ENCODE data around the gene HTR2C.
"Not testable (repeated sequence)": the region's sequence is repeated elsewhere in the genome, so short reads cannot be mapped to it uniquely, and the experiment has no call there.

HTR2C gene

GRCh38 chrX:114611018-114611619 lies 27.2 kb downstream of the HTR2C start:
- DNase-seq (ENCODE audit: insufficient read length) (no peak), FAIRE-seq (peak; percentile 92)
- no peak for TF ChIP-seq TAF1 (IDR thresholded peaks at IDR 0.05; ENCODE audit: borderline replicate concordance, low read depth, low read length)

GRCh38 chrX:114615765-114616164 lies 31.9 kb downstream of the HTR2C start:
- FAIRE-seq = no peak
- TF ChIP-seq POLR2AphosphoS5 (IDR thresholded peaks at IDR 0.05; ENCODE audit: low read depth, low read length) (no peak), TAF1 (IDR thresholded peaks at IDR 0.05; ENCODE audit: borderline replicate concordance, low read depth, low read length) (no peak), POLR2A (IDR thresholded peaks at IDR 0.05; ENCODE audit: low read depth, low read length) (no peak)
- DNase-seq (ENCODE audit: insufficient read length) = no peak

GRCh38 chrX:114619874-114620273 lies 36.0 kb downstream of the HTR2C start:
- no peak for TF ChIP-seq TAF1 (IDR thresholded peaks at IDR 0.05; ENCODE audit: borderline replicate concordance, low read depth, low read length)
- TF ChIP-seq POLR2AphosphoS5 (IDR thresholded peaks at IDR 0.05; ENCODE audit: low read depth, low read length) = no peak
- peak; percentile 2 for DNase-seq (ENCODE audit: insufficient read length)
- FAIRE-seq = no peak

- FAIRE-seq = no peak
- DNase-seq (ENCODE audit: insufficient read length) = no peak
- TF ChIP-seq TAF1 (IDR thresholded peaks at IDR 0.05; ENCODE audit: borderline replicate concordance, low read depth, low read length) = no peak
- no peak for TF ChIP-seq POLR2AphosphoS5 (IDR thresholded peaks at IDR 0.05; ENCODE audit: low read depth, low read length)
- no peak for TF ChIP-seq POLR2A (IDR thresholded peaks at IDR 0.05; ENCODE audit: low read depth, low read length)
Measured at GRCh38 chrX:114626323-114626722, 42.4 kb downstream of the HTR2C start.

- FAIRE-seq = no peak
Measured at GRCh38 chrX:114635986-114636385, 52.1 kb downstream of the HTR2C start.

GRCh38 chrX:114650351-114650750 lies 66.5 kb downstream of the HTR2C start:
- FAIRE-seq (no peak), DNase-seq (ENCODE audit: insufficient read length) (no peak)
- no peak for TF ChIP-seq TAF1 (IDR thresholded peaks at IDR 0.05; ENCODE audit: borderline replicate concordance, low read depth, low read length)
- TF ChIP-seq POLR2A (IDR thresholded peaks at IDR 0.05; ENCODE audit: low read depth, low read length) = no peak
- no peak for TF ChIP-seq POLR2AphosphoS5 (IDR thresholded peaks at IDR 0.05; ENCODE audit: low read depth, low read length)

More at GRCh38 chrX:114635986-114636385, 52.1 kb downstream of the HTR2C start:
- DNase-seq (ENCODE audit: insufficient read length) = no peak
- TF ChIP-seq POLR2A (IDR thresholded peaks at IDR 0.05; ENCODE audit: low read depth, low read length) (no peak), TAF1 (IDR thresholded peaks at IDR 0.05; ENCODE audit: borderline replicate concordance, low read depth, low read length) (no peak)

GRCh38 chrX:114675365-114675764 lies 91.5 kb downstream of the HTR2C start:
- FAIRE-seq = no peak
- TF ChIP-seq POLR2A (IDR thresholded peaks at IDR 0.05; ENCODE audit: low read depth, low read length) = no peak
- TF ChIP-seq TAF1 (IDR thresholded peaks at IDR 0.05; ENCODE audit: borderline replicate concordance, low read depth, low read length) = no peak
- no peak for TF ChIP-seq POLR2AphosphoS5 (IDR thresholded peaks at IDR 0.05; ENCODE audit: low read depth, low read length)
- DNase-seq (ENCODE audit: insufficient read length) = no peak

- DNase-seq (ENCODE audit: insufficient read length); FAIRE-seq: not testable (repeated sequence)
Measured at GRCh38 chrX:114700533-114700932, 116.6 kb downstream of the HTR2C start.

- TF ChIP-seq POLR2A (IDR thresholded peaks at IDR 0.05; ENCODE audit: low read depth, low read length) (no peak), POLR2AphosphoS5 (IDR thresholded peaks at IDR 0.05; ENCODE audit: low read depth, low read length) (no peak), TAF1 (IDR thresholded peaks at IDR 0.05; ENCODE audit: borderline replicate concordance, low read depth, low read length) (no peak)
- no peak for DNase-seq (ENCODE audit: insufficient read length)
- FAIRE-seq = no peak
Measured at GRCh38 chrX:114709406-114709805, 125.5 kb downstream of the HTR2C start.

- TF ChIP-seq POLR2AphosphoS5 (IDR thresholded peaks at IDR 0.05; ENCODE audit: low read depth, low read length) (no peak), POLR2A (IDR thresholded peaks at IDR 0.05; ENCODE audit: low read depth, low read length) (no peak), TAF1 (IDR thresholded peaks at IDR 0.05; ENCODE audit: borderline replicate concordance, low read depth, low read length) (no peak)
- FAIRE-seq (no peak), DNase-seq (ENCODE audit: insufficient read length) (no peak)
Measured at GRCh38 chrX:114710571-114710970, 126.7 kb downstream of the HTR2C start.

GRCh38 chrX:114712466-114712865 lies 128.6 kb downstream of the HTR2C start:
- DNase-seq (ENCODE audit: insufficient read length) = no peak
- no peak for TF ChIP-seq TAF1 (IDR thresholded peaks at IDR 0.05; ENCODE audit: borderline replicate concordance, low read depth, low read length)
- no peak for TF ChIP-seq POLR2AphosphoS5 (IDR thresholded peaks at IDR 0.05; ENCODE audit: low read depth, low read length)
- no peak for TF ChIP-seq POLR2A (IDR thresholded peaks at IDR 0.05; ENCODE audit: low read depth, low read length)
- FAIRE-seq = no peak

- no peak for DNase-seq (ENCODE audit: insufficient read length)
- no peak for FAIRE-seq
- TF ChIP-seq TAF1 (IDR thresholded peaks at IDR 0.05; ENCODE audit: borderline replicate concordance, low read depth, low read length) = no peak
- TF ChIP-seq POLR2A (IDR thresholded peaks at IDR 0.05; ENCODE audit: low read depth, low read length) = no peak
- TF ChIP-seq POLR2AphosphoS5 (IDR thresholded peaks at IDR 0.05; ENCODE audit: low read depth, low read length) = no peak
Measured at GRCh38 chrX:114715096-114715495, 131.2 kb downstream of the HTR2C start.

GRCh38 chrX:114717921-114718320 lies 134.0 kb downstream of the HTR2C start:
- FAIRE-seq = no peak
- TF ChIP-seq TAF1 (IDR thresholded peaks at IDR 0.05; ENCODE audit: borderline replicate concordance, low read depth, low read length) (no peak), POLR2A (IDR thresholded peaks at IDR 0.05; ENCODE audit: low read depth, low read length) (no peak), POLR2AphosphoS5 (IDR thresholded peaks at IDR 0.05; ENCODE audit: low read depth, low read length) (no peak)
- no peak for DNase-seq (ENCODE audit: insufficient read length)

All from GM12892 (cell line).